ENCODE results near the gene MTERF2. TPM values are rescaled to one million over a fixed set of nuclear protein-coding genes. Genes with fewer than 3 reads are reported as not detected.

Gene MTERF2
- total and polyA plus RNA-seq, 10 donors, result 6.8 to 21.2 (median 9.7) TPM

DNA sequence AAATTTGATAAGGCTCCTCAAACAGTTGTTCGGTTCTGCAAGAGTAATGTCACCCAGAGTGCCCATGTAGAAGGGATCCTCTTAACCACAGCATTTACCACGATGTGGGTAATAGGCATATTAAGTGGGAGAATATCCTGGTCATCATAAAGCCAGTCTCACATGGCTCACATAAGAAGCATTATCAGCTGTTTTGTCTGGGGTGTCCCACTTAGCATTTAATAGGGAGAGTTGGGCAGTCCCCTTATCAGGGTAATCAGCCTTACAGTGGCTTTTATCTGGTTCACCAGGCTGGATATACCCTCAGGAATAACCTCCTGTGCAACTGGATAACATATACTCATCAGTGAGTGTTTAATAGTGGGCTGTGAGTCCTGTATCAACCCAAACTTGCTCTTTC lies 44.2 kb downstream of the MTERF2 start:
- intact Hi-C loops (cut with DNase I; ENCODE audit: low total_unique reads), result no loop called here
- Histone ChIP-seq H3K4me1 (no peaks in the 10 kb centered on the region), H3K4me3 (no peak overlapping the region), H3K36me3 (no peaks in the 10 kb centered on the region), H3K27ac (no peak overlapping the region), H3K27me3 (replicated peaks in 1 of 7) (peaks cover 0 to 30% (median 0%) of the 10 kb centered on the region in 7 donors), H3K9me3 (peaks cover 0 to 22% (median 8%) of the 10 kb centered on the region in 8 donors)
- TF ChIP-seq POLR2AphosphoS5 (IDR thresholded peaks at IDR 0.05), result no peak
- no peak for TF ChIP-seq POLR2A (IDR thresholded peaks at IDR 0.05)
- TF ChIP-seq, protein P1, sequence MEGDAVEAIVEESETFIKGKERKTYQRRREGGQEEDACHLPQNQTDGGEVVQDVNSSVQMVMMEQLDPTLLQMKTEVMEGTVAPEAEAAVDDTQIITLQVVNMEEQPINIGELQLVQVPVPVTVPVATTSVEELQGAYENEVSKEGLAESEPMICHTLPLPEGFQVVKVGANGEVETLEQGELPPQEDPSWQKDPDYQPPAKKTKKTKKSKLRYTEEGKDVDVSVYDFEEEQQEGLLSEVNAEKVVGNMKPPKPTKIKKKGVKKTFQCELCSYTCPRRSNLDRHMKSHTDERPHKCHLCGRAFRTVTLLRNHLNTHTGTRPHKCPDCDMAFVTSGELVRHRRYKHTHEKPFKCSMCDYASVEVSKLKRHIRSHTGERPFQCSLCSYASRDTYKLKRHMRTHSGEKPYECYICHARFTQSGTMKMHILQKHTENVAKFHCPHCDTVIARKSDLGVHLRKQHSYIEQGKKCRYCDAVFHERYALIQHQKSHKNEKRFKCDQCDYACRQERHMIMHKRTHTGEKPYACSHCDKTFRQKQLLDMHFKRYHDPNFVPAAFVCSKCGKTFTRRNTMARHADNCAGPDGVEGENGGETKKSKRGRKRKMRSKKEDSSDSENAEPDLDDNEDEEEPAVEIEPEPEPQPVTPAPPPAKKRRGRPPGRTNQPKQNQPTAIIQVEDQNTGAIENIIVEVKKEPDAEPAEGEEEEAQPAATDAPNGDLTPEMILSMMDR (IDR thresholded peaks at IDR 0.05 in 8 of 11, conservative IDR thresholded peaks at IDR 0.05 in 3 of 11), result no peak
- DNase-seq, result no peak
- 81 to 91% (median 90%) methylated on average over 2 of the region's 2 CpGs for WGBS, 5 donors

DNA sequence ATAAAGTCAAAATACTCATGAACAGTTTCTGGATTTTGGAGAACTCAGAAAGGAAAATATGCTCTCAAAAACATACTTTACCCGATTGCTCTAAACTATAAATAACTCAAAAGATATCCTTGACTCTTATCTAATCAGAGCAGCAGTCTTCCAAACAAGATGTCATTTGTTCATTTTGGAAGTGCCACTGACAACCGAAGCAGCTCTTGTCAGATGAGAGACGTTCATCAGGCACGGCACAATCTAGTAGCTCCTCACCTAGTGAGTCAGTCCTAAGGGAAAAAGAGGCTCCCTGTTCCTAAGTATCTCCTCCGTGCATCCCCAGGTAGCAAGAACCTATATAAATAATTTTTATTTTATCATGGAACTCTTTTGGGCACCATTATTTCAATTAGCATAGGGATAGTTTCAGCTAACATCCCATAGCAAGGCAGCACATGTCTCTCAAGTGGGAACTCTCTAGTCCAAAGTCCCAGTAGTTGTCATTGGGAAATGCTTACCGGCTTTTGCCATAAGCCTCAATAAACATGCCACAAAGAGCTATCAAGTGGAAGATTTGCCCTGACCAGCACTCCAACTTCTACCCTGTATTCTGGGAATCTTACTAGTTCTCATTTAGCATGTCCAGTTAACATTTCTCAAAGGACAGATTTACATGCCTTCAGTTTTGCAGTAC lies 45.3 kb downstream of the MTERF2 start:
- no peak for DNase-seq
- Histone ChIP-seq H3K9me3 (peaks cover 0 to 22% (median 8%) of the 10 kb centered on the region in 8 donors), H3K27me3 (replicated peaks in 1 of 7) (peaks cover 0 to 39% (median 0%) of the 10 kb centered on the region in 7 donors), H3K27ac (no peak overlapping the region), H3K4me3 (no peak overlapping the region), H3K36me3 (no peaks in the 10 kb centered on the region), H3K4me1 (no peaks in the 10 kb centered on the region)
- 54 to 65% (median 59%) methylated on average over 6 of the region's 6 CpGs for WGBS, 5 donors
- intact Hi-C loops (cut with DNase I; ENCODE audit: low total_unique reads), result no loop called here
- TF ChIP-seq, protein P1 (IDR thresholded peaks at IDR 0.05 in 8 of 11, conservative IDR thresholded peaks at IDR 0.05 in 3 of 11), result no peak
- no peak for TF ChIP-seq POLR2AphosphoS5 (IDR thresholded peaks at IDR 0.05)
- no peak for TF ChIP-seq POLR2A (IDR thresholded peaks at IDR 0.05)

GRCh38 chr12:106934277-106934676 lies 52.7 kb downstream of the MTERF2 start:
- H3K27ac ChIP-seq, result no peak overlapping the region
- intact Hi-C loops (cut with DNase I; ENCODE audit: low total_unique reads), result no loop called here
- no peak for DNase-seq
- 79 to 87% (median 83%) methylated on average over 3 of the region's 3 CpGs for WGBS, 5 donors
- no peak for TF ChIP-seq POLR2AphosphoS5 (IDR thresholded peaks at IDR 0.05)
- TF ChIP-seq, protein P1 (IDR thresholded peaks at IDR 0.05 in 8 of 11, conservative IDR thresholded peaks at IDR 0.05 in 3 of 11), result no peak
- no peak for TF ChIP-seq POLR2A (IDR thresholded peaks at IDR 0.05)
- H3K27me3 ChIP-seq (replicated peaks in 1 of 7), result peaks cover 0 to 71% (median 5%) of the 10 kb centered on the region in 7 donors
- H3K9me3 ChIP-seq, result peaks cover 0 to 3% (median 0%) of the 10 kb centered on the region in 8 donors
- H3K4me3 ChIP-seq, result no peak overlapping the region
- no peaks in the 10 kb centered on the region for H3K36me3 ChIP-seq
- H3K4me1 ChIP-seq, result no peaks in the 10 kb centered on the region

Other genes starting within 250 kb of the MTERF2 start
- gene RIC8B, start 212.5 kb downstream of the MTERF2 start, total RNA-seq, result 10 to 100 TPM in 6 of 7 donors, 1 to 10 TPM in 1; 7.9 to 21.3 (median 17.9) TPM
- 1 to 10 TPM; 1.9 to 3.9 (median 2.4) TPM for gene RIC8B, start 212.5 kb downstream of the MTERF2 start, polyA plus RNA-seq
- gene TMEM263, start 31.2 kb downstream of the MTERF2 start, total RNA-seq, result 10 to 100 TPM; 26.7 to 38.1 (median 33.0) TPM
- gene TMEM263, start 31.2 kb downstream of the MTERF2 start, polyA plus RNA-seq, result 10 to 100 TPM in 2 of 3 donors, 1 to 10 TPM in 1; 9.6 to 15.8 (median 14.0) TPM
- 10 to 100 TPM in 6 of 7 donors, 1 to 10 TPM in 1; 9.4 to 32.3 (median 15.6) TPM for gene CRY1, start 106.4 kb upstream of the MTERF2 start, total RNA-seq
- gene CRY1, start 106.4 kb upstream of the MTERF2 start, polyA plus RNA-seq, result 1 to 10 TPM; 1.9 to 5.6 (median 3.4) TPM

All from spleen (tissue), 11 donors.